A549 (cell line): ENCODE data around the gene DNAJC5.

Experiments
- BHLHE40 ChIP-seq: IDR thresholded peaks from 2 replicates; pipeline ENCODE4 v1.6.1; 2012; ENCODE audit warnings: low read depth, low read length, inconsistent platforms
- CBX8 ChIP-seq: fragments of 200-600 bp; sonication (generic); IDR thresholded peaks from 2 replicates; pipeline ENCODE4 v1.6.1; 2016
- ESRRA ChIP-seq: fragments of 150-350 bp; IDR thresholded peaks from 2 replicates; pipeline ENCODE4 v1.6.1; 2014; ENCODE audit warnings: mild to moderate bottlenecking, low read length, borderline replicate concordance
- FOSB ChIP-seq: fragments of 250-450 bp; sonication (Bioruptor Pico); IDR thresholded peaks from 2 replicates; pipeline ENCODE4 v1.5.0; 2020; ENCODE audit warnings: mild to moderate bottlenecking, moderate library complexity
- HOXA7 ChIP-seq: fragments of 250-450 bp; sonication (Bioruptor Pico); IDR thresholded peaks from 2 replicates; pipeline ENCODE4 v1.5.0; 2020; ENCODE audit warnings: mild to moderate bottlenecking, moderate library complexity
- JUNB ChIP-seq: fragments of >200 bp; sonication (Bioruptor Twin); formaldehyde crosslinking; IDR thresholded peaks from 2 replicates; pipeline ENCODE4 v1.6.1; 2016
- POLR2A ChIP-seq: IDR thresholded peaks from 2 replicates; pipeline ENCODE4 v1.6.1; 2012; ENCODE audit warnings: mild to moderate bottlenecking, low read length
- RARB ChIP-seq: fragments of 250-450 bp; sonication (Bioruptor Pico); IDR thresholded peaks from 2 replicates; pipeline ENCODE4 v1.8.0; 2021; ENCODE audit warnings: mild to moderate bottlenecking, moderate library complexity
- RFX5 ChIP-seq: fragments of 450-650 bp; IDR thresholded peaks from 2 replicates; pipeline ENCODE4 v1.7.1; 2014; ENCODE audit warnings: antibody characterized with exemption, mild to moderate bottlenecking, moderate library complexity
- TF ChIP-seq, protein P1 (sequence below): fragments of 200-600 bp; sonication (generic); IDR thresholded peaks from 2 replicates; pipeline ENCODE4 v1.6.1; 2016; ENCODE audit warnings: antibody characterized with exemption, mild to moderate bottlenecking, moderate library complexity
- TF ChIP-seq, protein P2 (sequence below): fragments of >200 bp; sonication (Bioruptor Twin); formaldehyde crosslinking; IDR thresholded peaks from 3 replicates; pipeline ENCODE4 v1.5.1; 2016
- TF ChIP-seq, protein P3 (sequence below): fragments of 450-650 bp; IDR thresholded peaks from 2 replicates; pipeline ENCODE4 v1.6.1; 2014; ENCODE audit warnings: antibody characterized with exemption
- TF ChIP-seq, protein P4 (sequence below): IDR thresholded peaks from 2 replicates; pipeline ENCODE4 v1.6.1; 2012

DNA sequence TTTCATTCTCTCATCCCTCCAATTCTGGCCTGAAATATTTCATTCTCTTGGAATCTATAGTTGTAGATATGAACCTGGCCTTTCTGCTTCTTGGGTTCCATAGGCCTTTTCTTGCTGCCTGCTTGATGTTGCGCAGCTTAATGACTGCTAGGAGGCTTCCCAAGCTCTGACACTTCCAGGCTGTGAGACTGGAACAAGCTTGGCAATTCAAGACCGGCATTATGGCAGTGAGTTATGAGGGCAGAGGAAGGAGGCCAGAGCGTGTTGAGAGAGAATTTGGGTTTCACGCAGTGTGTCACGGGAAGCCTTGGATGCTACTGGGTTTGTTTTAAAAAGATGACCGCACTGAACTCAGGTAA is 948 bp upstream of the DNAJC5 start:
- TF ChIP-seq, protein P1, sequence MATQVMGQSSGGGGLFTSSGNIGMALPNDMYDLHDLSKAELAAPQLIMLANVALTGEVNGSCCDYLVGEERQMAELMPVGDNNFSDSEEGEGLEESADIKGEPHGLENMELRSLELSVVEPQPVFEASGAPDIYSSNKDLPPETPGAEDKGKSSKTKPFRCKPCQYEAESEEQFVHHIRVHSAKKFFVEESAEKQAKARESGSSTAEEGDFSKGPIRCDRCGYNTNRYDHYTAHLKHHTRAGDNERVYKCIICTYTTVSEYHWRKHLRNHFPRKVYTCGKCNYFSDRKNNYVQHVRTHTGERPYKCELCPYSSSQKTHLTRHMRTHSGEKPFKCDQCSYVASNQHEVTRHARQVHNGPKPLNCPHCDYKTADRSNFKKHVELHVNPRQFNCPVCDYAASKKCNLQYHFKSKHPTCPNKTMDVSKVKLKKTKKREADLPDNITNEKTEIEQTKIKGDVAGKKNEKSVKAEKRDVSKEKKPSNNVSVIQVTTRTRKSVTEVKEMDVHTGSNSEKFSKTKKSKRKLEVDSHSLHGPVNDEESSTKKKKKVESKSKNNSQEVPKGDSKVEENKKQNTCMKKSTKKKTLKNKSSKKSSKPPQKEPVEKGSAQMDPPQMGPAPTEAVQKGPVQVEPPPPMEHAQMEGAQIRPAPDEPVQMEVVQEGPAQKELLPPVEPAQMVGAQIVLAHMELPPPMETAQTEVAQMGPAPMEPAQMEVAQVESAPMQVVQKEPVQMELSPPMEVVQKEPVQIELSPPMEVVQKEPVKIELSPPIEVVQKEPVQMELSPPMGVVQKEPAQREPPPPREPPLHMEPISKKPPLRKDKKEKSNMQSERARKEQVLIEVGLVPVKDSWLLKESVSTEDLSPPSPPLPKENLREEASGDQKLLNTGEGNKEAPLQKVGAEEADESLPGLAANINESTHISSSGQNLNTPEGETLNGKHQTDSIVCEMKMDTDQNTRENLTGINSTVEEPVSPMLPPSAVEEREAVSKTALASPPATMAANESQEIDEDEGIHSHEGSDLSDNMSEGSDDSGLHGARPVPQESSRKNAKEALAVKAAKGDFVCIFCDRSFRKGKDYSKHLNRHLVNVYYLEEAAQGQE = no peak
- TF ChIP-seq, protein P2, sequence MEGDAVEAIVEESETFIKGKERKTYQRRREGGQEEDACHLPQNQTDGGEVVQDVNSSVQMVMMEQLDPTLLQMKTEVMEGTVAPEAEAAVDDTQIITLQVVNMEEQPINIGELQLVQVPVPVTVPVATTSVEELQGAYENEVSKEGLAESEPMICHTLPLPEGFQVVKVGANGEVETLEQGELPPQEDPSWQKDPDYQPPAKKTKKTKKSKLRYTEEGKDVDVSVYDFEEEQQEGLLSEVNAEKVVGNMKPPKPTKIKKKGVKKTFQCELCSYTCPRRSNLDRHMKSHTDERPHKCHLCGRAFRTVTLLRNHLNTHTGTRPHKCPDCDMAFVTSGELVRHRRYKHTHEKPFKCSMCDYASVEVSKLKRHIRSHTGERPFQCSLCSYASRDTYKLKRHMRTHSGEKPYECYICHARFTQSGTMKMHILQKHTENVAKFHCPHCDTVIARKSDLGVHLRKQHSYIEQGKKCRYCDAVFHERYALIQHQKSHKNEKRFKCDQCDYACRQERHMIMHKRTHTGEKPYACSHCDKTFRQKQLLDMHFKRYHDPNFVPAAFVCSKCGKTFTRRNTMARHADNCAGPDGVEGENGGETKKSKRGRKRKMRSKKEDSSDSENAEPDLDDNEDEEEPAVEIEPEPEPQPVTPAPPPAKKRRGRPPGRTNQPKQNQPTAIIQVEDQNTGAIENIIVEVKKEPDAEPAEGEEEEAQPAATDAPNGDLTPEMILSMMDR = no peak
- TF ChIP-seq FOSB (CRISPR knock-in tag) (no peak), JUNB (no peak), CBX8 (no peak), POLR2A (no peak), ESRRA (no peak), RFX5 (no peak), HOXA7 (CRISPR knock-in tag) (no peak), RARB (no peak), BHLHE40 (no peak)
- TF ChIP-seq, protein P3, sequence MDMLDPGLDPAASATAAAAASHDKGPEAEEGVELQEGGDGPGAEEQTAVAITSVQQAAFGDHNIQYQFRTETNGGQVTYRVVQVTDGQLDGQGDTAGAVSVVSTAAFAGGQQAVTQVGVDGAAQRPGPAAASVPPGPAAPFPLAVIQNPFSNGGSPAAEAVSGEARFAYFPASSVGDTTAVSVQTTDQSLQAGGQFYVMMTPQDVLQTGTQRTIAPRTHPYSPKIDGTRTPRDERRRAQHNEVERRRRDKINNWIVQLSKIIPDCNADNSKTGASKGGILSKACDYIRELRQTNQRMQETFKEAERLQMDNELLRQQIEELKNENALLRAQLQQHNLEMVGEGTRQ = no peak
- TF ChIP-seq, protein P4, sequence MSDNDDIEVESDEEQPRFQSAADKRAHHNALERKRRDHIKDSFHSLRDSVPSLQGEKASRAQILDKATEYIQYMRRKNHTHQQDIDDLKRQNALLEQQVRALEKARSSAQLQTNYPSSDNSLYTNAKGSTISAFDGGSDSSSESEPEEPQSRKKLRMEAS = no peak
